ENCODE measurements around the gene SLC51B.

The SLC51B gene

GRCh38 chr15:65101891-65102708 lies 56.9 kb downstream of the SLC51B start:
- FAIRE-seq = no peak

DNA sequence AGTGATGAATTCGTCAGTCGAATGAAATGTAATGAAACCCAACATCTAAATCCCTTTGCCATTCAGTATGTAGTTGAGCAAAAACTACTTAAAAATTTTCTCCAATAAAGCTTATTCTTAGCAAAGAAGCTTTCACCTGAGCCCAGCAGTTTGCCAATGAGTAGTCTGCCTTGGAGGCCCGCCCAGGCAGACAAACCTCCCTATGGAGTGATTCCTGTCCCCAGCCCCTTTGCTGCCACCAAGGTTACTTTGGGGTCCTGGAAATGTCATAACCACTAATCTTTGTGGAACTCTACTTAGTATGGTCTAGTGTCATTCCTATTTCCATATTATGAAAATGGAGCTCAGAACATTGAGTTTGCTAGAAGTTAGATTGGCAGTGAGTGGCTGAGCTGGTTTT lies 57.7 kb downstream of the SLC51B start:
- no peak for FAIRE-seq
